Neural progenitor cell (in vitro differentiated cells): ENCODE data around the gene CYFIP2. TPM values are rescaled to one million over a fixed set of nuclear protein-coding genes. Genes with fewer than 3 reads are reported as not detected.

Source experiments
- DNase-seq: peaks from one replicate; pipeline ENCODE4 v3.0.0-alpha.2; 2016; ENCODE audit warnings: low spot score
- H2AFZ ChIP-seq: fragments of 200-600 bp; sonication (generic); replicated peaks from 2 replicates; pipeline ENCODE4 v1.6.1; 2016; ENCODE audit warnings: antibody characterized with exemption
- H3F3A ChIP-seq: fragments of 200-600 bp; sonication (generic); 2 replicates; pipeline ENCODE4 v1.6.1; 2016; ENCODE audit warnings: antibody characterized with exemption, low read depth
- H3K27ac ChIP-seq: fragments of 200-600 bp; sonication (generic); 2 replicates; pipeline ENCODE4 v1.5.1; 2016; ENCODE audit warnings: mild to moderate bottlenecking
- H3K27me3 ChIP-seq: fragments of 200-600 bp; sonication (generic); 2 replicates; pipeline ENCODE4 v1.6.1; 2016; ENCODE audit warnings: mild to moderate bottlenecking, moderate library complexity
- H3K36me3 ChIP-seq: fragments of 200-600 bp; sonication (generic); 2 replicates; pipeline ENCODE4 v1.5.1; 2016
- H3K4me1 ChIP-seq: fragments of 200-600 bp; sonication (generic); 2 replicates; pipeline ENCODE4 v1.6.1; 2016; ENCODE audit warnings: mixed run types
- H3K4me2 ChIP-seq: fragments of 200-600 bp; sonication (generic); 2 replicates; pipeline ENCODE4 v1.6.1; 2016
- H3K4me3 ChIP-seq: fragments of 200-600 bp; sonication (generic); 2 replicates; pipeline ENCODE4 v1.5.1; 2016
- H3K79me2 ChIP-seq: fragments of 200-600 bp; sonication (generic); 2 replicates; pipeline ENCODE4 v1.6.1; 2016; ENCODE audit warnings: low read depth
- H3K9ac ChIP-seq: fragments of 200-600 bp; sonication (generic); 2 replicates; pipeline ENCODE4 v1.6.1; 2016
- H3K9me3 ChIP-seq: fragments of 200-600 bp; sonication (generic); 2 replicates; pipeline ENCODE4 v1.5.1; 2016; ENCODE audit warnings: low read depth
- H4K20me1 ChIP-seq: fragments of 200-600 bp; sonication (generic); 2 replicates; pipeline ENCODE4 v1.6.1; 2016; ENCODE audit warnings: low read depth
- H3K27ac Mint-ChIP-seq: 3 replicates; pipeline ENCODE4 v1.8.0; 2021; ENCODE audit warnings: mixed read lengths
- H3K27me3 Mint-ChIP-seq: 2 replicates; pipeline ENCODE4 v1.8.0; 2022; ENCODE audit warnings: low read depth, mild to moderate bottlenecking, inconsistent platforms, moderate library complexity, mixed read lengths; ENCODE audit not compliant: insufficient read depth
- H3K36me3 Mint-ChIP-seq: 3 replicates; pipeline ENCODE4 v1.8.0; 2021; ENCODE audit warnings: mixed read lengths
- H3K4me1 Mint-ChIP-seq: 3 replicates; pipeline ENCODE4 v1.8.0; 2021; ENCODE audit warnings: mixed read lengths
- H3K4me3 Mint-ChIP-seq: 3 replicates; pipeline ENCODE4 v1.8.0; 2021; ENCODE audit warnings: mild to moderate bottlenecking, moderate library complexity, mixed read lengths
- H3K9me3 Mint-ChIP-seq: 3 replicates; pipeline ENCODE4 v1.8.0; 2020; ENCODE audit warnings: mixed read lengths
- CTCF ChIP-seq: fragments of 200-600 bp; sonication (generic); IDR thresholded peaks from 2 replicates; pipeline ENCODE4 v1.5.1; 2017; ENCODE audit warnings: antibody characterized with exemption, mild to moderate bottlenecking
- EZH2 ChIP-seq: fragments of 200-600 bp; sonication (generic); IDR thresholded peaks from 2 replicates; pipeline ENCODE4 v1.6.1; 2017; ENCODE audit warnings: antibody characterized with exemption, mild to moderate bottlenecking, moderate library complexity
- EZH2phosphoT487 ChIP-seq: fragments of 200-600 bp; sonication (generic); IDR thresholded peaks from 2 replicates; pipeline ENCODE4 v1.6.1; 2017; ENCODE audit warnings: antibody characterized with exemption
- total RNA-seq: library from RNA; depleted of rRNA; stranded (reverse); fragments of >200 nt; gene quantifications from 2 replicates; pipeline ENCODE4 v1.2.3, GENCODE V29; 2015; ENCODE audit warnings: low replicate concordance

Gene CYFIP2
- total RNA-seq, 1 donor from 2014 or later, result 70.2 TPM

- Histone ChIP-seq H3K36me3 (no peaks in the 10 kb centered on the region), H3K9me3 (no peaks in the 10 kb centered on the region), H4K20me1 (no peaks in the 10 kb centered on the region), H3K9ac (no peak overlapping the region), H3K79me2 (no peaks in the 10 kb centered on the region), H3K27me3 (no peaks in the 10 kb centered on the region), H2AFZ (no peak overlapping the region), H3K4me3 (no peak overlapping the region), H3K27ac (no peak overlapping the region), H3K4me1 (no peaks in the 10 kb centered on the region), H3K4me2 (no peak overlapping the region), H3F3A (no peaks in the 10 kb centered on the region)
- no peak for DNase-seq
- Mint-ChIP-seq H3K4me3 (no peak overlapping the region), H3K9me3 (no peaks in the 10 kb centered on the region), H3K27me3 (peaks cover 3% of the 10 kb centered on the region), H3K27ac (no peak overlapping the region), H3K4me1 (no peaks in the 10 kb centered on the region), H3K36me3 (peaks cover 17% of the 10 kb centered on the region)
- TF ChIP-seq CTCF (no peak), EZH2 (no peak), EZH2phosphoT487 (no peak)
These were observed 34.6 kb downstream of the CYFIP2 start for GRCh38 chr5:157300564-157300963.

GRCh38 chr5:157301066-157301465, 35.1 kb downstream of the CYFIP2 start:
- Mint-ChIP-seq H3K4me1 (no peaks in the 10 kb centered on the region), H3K9me3 (no peaks in the 10 kb centered on the region), H3K4me3 (no peak overlapping the region), H3K27ac (no peak overlapping the region), H3K36me3 (peaks cover 16% of the 10 kb centered on the region), H3K27me3 (peaks cover 3% of the 10 kb centered on the region)
- Histone ChIP-seq H3K9me3 (no peaks in the 10 kb centered on the region), H3K4me3 (no peak overlapping the region), H2AFZ (no peak overlapping the region), H3K27ac (no peak overlapping the region), H3K9ac (no peak overlapping the region), H3K4me2 (no peak overlapping the region), H3K27me3 (no peaks in the 10 kb centered on the region), H3F3A (no peaks in the 10 kb centered on the region), H3K79me2 (no peaks in the 10 kb centered on the region), H4K20me1 (no peaks in the 10 kb centered on the region), H3K36me3 (no peaks in the 10 kb centered on the region), H3K4me1 (no peaks in the 10 kb centered on the region)
- TF ChIP-seq EZH2phosphoT487 (no peak), EZH2 (no peak), CTCF (no peak)
- DNase-seq, result no peak

- Histone ChIP-seq H3K27ac (no peak overlapping the region), H3F3A (no peaks in the 10 kb centered on the region), H3K4me3 (no peak overlapping the region), H3K4me2 (no peak overlapping the region), H3K9ac (no peak overlapping the region), H3K27me3 (no peaks in the 10 kb centered on the region), H3K79me2 (no peaks in the 10 kb centered on the region), H3K4me1 (no peaks in the 10 kb centered on the region), H4K20me1 (no peaks in the 10 kb centered on the region), H2AFZ (no peak overlapping the region), H3K9me3 (no peaks in the 10 kb centered on the region), H3K36me3 (no peaks in the 10 kb centered on the region)
- Mint-ChIP-seq H3K9me3 (no peaks in the 10 kb centered on the region), H3K4me1 (peaks cover 3% of the 10 kb centered on the region), H3K27ac (no peak overlapping the region), H3K4me3 (no peak overlapping the region), H3K27me3 (peaks cover 3% of the 10 kb centered on the region), H3K36me3 (peaks cover 10% of the 10 kb centered on the region)
- TF ChIP-seq CTCF (no peak), EZH2 (no peak), EZH2phosphoT487 (no peak)
- no peak for DNase-seq
These were observed 37.1 kb downstream of the CYFIP2 start for GRCh38 chr5:157303023-157303422.
